ENCODE data around the gene EIF4G3.

DNA sequence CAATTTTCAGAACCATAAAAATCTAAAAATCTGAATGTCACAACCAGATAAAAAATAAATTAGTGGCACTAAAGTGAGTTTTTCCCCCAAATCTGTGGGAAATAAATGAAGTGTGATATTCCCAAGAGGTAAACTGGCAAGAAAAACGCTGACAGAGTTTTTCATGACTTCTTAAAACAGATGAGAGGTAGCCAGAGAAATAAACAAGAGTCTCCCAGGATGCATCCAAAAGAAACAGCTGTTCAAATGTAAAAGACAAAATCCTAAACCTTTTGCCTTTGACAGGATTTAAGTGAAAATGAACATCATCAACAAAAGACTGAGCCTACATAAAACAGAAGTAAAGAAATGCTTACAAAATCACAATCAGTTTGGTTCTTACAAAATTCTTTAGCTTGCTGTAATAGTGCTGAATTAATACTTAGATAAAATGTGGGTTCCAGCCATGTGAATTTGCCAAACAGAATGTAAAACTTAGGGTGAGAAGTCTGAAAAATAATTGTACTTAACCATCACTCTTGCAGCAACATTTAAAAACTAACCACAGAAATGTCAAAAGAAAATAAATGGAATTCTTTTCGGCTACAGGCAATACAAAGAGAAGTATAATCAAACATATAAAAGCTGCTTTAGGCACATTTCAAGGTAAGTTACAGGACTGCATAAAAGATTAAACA, 133.6 kb downstream of the EIF4G3 start:
- TF ChIP-seq, protein P1, sequence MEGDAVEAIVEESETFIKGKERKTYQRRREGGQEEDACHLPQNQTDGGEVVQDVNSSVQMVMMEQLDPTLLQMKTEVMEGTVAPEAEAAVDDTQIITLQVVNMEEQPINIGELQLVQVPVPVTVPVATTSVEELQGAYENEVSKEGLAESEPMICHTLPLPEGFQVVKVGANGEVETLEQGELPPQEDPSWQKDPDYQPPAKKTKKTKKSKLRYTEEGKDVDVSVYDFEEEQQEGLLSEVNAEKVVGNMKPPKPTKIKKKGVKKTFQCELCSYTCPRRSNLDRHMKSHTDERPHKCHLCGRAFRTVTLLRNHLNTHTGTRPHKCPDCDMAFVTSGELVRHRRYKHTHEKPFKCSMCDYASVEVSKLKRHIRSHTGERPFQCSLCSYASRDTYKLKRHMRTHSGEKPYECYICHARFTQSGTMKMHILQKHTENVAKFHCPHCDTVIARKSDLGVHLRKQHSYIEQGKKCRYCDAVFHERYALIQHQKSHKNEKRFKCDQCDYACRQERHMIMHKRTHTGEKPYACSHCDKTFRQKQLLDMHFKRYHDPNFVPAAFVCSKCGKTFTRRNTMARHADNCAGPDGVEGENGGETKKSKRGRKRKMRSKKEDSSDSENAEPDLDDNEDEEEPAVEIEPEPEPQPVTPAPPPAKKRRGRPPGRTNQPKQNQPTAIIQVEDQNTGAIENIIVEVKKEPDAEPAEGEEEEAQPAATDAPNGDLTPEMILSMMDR (conservative IDR thresholded peaks at IDR 0.05 in 1 of 2, IDR thresholded peaks at IDR 0.05 in 1 of 2; ENCODE audit: extremely low read depth in 1 of 2, insufficient read depth in 1 of 2, low read depth in 1 of 2, low read length in 2 of 2): no peak
- no peak for TF ChIP-seq EZH2 (IDR thresholded peaks at IDR 0.05; ENCODE audit: borderline replicate concordance, low read length)
